Natural killer cell (primary cell): ENCODE results near the gene PIP4K2B. TPM values are rescaled to one million over a fixed set of nuclear protein-coding genes. Genes with fewer than 3 reads are reported as not detected.

ENCODE experiments used
- ATAC-seq, 3 donors: fragments of 150-1000 bp in 2 of 3; fragments of 200-7000 bp in 1 of 3; cut with Tn5 transposase; 1 replicate in 1 of 3; 2 replicates in 2 of 3; pipeline ENCODE4 v1.10.0; 2021; ENCODE audit warnings: mild to moderate bottlenecking in 2 of 3, moderate library complexity in 2 of 3
- DNase-seq, 2 donors: peaks; one replicate each; pipeline versions ENCODE4 v3.0.0 to v3.0.0-alpha.2; 2013 to 2021; ENCODE audit warnings: mixed read lengths in 1 of 2
- H3K27ac ChIP-seq: one replicate; pipeline ENCODE4 v1.5.1; 2013; ENCODE audit warnings: mild to moderate bottlenecking, low read length
- H3K27me3 ChIP-seq: one replicate; pipeline ENCODE4 v1.6.1; 2013; ENCODE audit warnings: low read length; ENCODE audit not compliant: control insufficient read depth, insufficient read depth
- H3K36me3 ChIP-seq: one replicate; pipeline ENCODE4 v1.6.1; 2013; ENCODE audit warnings: low read length; ENCODE audit not compliant: control insufficient read depth, insufficient read depth
- H3K4me1 ChIP-seq: one replicate; pipeline ENCODE4 v1.6.1; 2013; ENCODE audit warnings: low read length; ENCODE audit not compliant: control insufficient read depth, insufficient read depth
- H3K4me3 ChIP-seq: one replicate; pipeline ENCODE4 v1.5.1; 2013; ENCODE audit warnings: low read length
- H3K9me3 ChIP-seq: one replicate; pipeline ENCODE4 v1.6.1; 2013; ENCODE audit warnings: low read length; ENCODE audit not compliant: control insufficient read depth, insufficient read depth
- H3K27ac Mint-ChIP-seq, 2 donors: one replicate each; pipeline ENCODE4 v1.8.0; 2022; ENCODE audit warnings: mild to moderate bottlenecking in 2 of 2, mixed read lengths in 2 of 2, moderate library complexity in 1 of 2
- H3K27me3 Mint-ChIP-seq, 2 donors: one replicate each; pipeline ENCODE4 v1.8.0; 2022; ENCODE audit warnings: low read depth in 2 of 2, mixed read lengths in 2 of 2
- H3K36me3 Mint-ChIP-seq: one replicate; pipeline ENCODE4 v1.8.0; 2022; ENCODE audit warnings: mixed read lengths
- H3K4me1 Mint-ChIP-seq, 2 donors: one replicate each; pipeline ENCODE4 v1.8.0; 2022; ENCODE audit warnings: mixed read lengths in 2 of 2
- H3K4me3 Mint-ChIP-seq: one replicate; pipeline ENCODE4 v1.8.0; 2022; ENCODE audit warnings: mild to moderate bottlenecking, moderate library complexity, mixed read lengths
- H3K9me3 Mint-ChIP-seq, 2 donors: one replicate each; pipeline ENCODE4 v1.8.0; 2022; ENCODE audit warnings: mixed read lengths in 2 of 2
- CTCF ChIP-seq: fragments of 200-600 bp; IDR thresholded peaks from one replicate; pipeline ENCODE4 v1.8.0; 2022; ENCODE audit warnings: antibody characterized with exemption
- WGBS: methylation state at CpG from one replicate; pipeline ENCODE4 v1.1.7; 2013; ENCODE audit warnings: missing lambda C conversion rate; ENCODE audit not compliant: insufficient coverage; 5-methylcytosine and 5-hydroxymethylcytosine counted together
- intact Hi-C: fragments of 100-400 bp; cut with micrococcal nuclease; formaldehyde crosslinking; loops from one replicate; pipeline ENCODE4 v1.14.2; 2022
- total RNA-seq, 4 donors: library from RNA; stranded (reverse); fragments of 120-200 nt in 1 of 4; gene quantifications; one replicate each; pipeline versions ENCODE4 v1.2.3 to v1.2.4, GENCODE V29; 2013 to 2022

Gene PIP4K2B
- total RNA-seq, 3 donors from 2014 or later (not counting 1 experiment from before 2014, with no cell fraction given), result 26.8 to 36.8 (median 36.3) TPM

- Mint-ChIP-seq H3K4me1 (peaks cover 27 to 32% of the 10 kb centered on the region in 2 donors), H3K36me3 (no peaks in the 10 kb centered on the region), H3K27me3 (no peaks in the 10 kb centered on the region), H3K4me3 (peak overlapping the region; percentile 94), H3K27ac (peak overlapping the region; percentile 97 to 100), H3K9me3 (no peaks in the 10 kb centered on the region)
- no peaks in the 10 kb centered on the region for H3K9me3 ChIP-seq
- intact Hi-C loops, result loop anchor here (1.0 to 2.0 kb wide), 4 partner anchors 27 to 327 kb away; partner anchors contain the start of genes PSMB3 and RPL23
- H3K27ac ChIP-seq, result peak overlapping the region; percentile 89
- 93% methylated on average over 17 of the region's 17 CpGs for WGBS
- no peak for ATAC-seq
- peaks cover 3% of the 10 kb centered on the region for H3K36me3 ChIP-seq
- no peaks in the 10 kb centered on the region for H3K27me3 ChIP-seq
- no peak for TF ChIP-seq CTCF
- H3K4me1 ChIP-seq, result peaks cover 18% of the 10 kb centered on the region
- DNase-seq, result no peak
- peak overlapping the region; percentile 80 for H3K4me3 ChIP-seq
Measured at GRCh38 chr17:38825762-38826247, 26.4 kb upstream of the PIP4K2B start.

- Mint-ChIP-seq H3K4me3 (peak within 1 kb of the TSS; percentile 94), H3K4me1 (peaks cover 27 to 39% of the 10 kb centered on the region in 2 donors), H3K27ac (peak within 1 kb of the TSS; percentile 97 to 100), H3K27me3 (no peaks in the 10 kb centered on the region), H3K9me3 (no peaks in the 10 kb centered on the region), H3K36me3 (no peaks in the 10 kb centered on the region)
- H3K4me3 ChIP-seq, result peak within 1 kb of the TSS; percentile 80
- H3K4me1 ChIP-seq, result peaks cover 18% of the 10 kb centered on the region
- no peaks in the 10 kb centered on the region for H3K27me3 ChIP-seq
- ATAC-seq (peak; percentile 85 to 90 (median 85)), DNase-seq (peak; percentile 98 to 100)
- H3K27ac ChIP-seq, result peak within 1 kb of the TSS; percentile 89
- H3K9me3 ChIP-seq, result no peaks in the 10 kb centered on the region
- no peak for TF ChIP-seq CTCF
- 1% methylated on average over 55 of the region's 55 CpGs for WGBS
- intact Hi-C loops, result loop anchor here (1.0 to 2.0 kb wide), 4 partner anchors 28 to 328 kb away; partner anchors contain the start of genes PSMB3 and RPL23
- peaks cover 10% of the 10 kb centered on the region for H3K36me3 ChIP-seq
Measured at GRCh38 chr17:38824899-38825761, 25.8 kb upstream of the PIP4K2B start, which contains the start of gene CWC25. CWC25 (minus strand) TSS chr17:38825321; CDS start chr17:38825183, 138 bp downstream.

GRCh38 chr17:38815576-38816193, 16.3 kb upstream of the PIP4K2B start:
- H3K4me3 Mint-ChIP-seq, result no peak overlapping the region
- H3K4me1 ChIP-seq, result no peaks in the 10 kb centered on the region
- H3K27me3 Mint-ChIP-seq, result no peaks in the 10 kb centered on the region
- H3K27ac ChIP-seq, result no peak overlapping the region
- peaks cover 37% of the 10 kb centered on the region for H3K36me3 ChIP-seq
- H3K9me3 ChIP-seq, result no peaks in the 10 kb centered on the region
- H3K9me3 Mint-ChIP-seq, result no peaks in the 10 kb centered on the region
- WGBS, result 70% methylated on average over 7 of the region's 8 CpGs
- H3K27ac Mint-ChIP-seq, result peak overlapping the region in 1 of 2 donors; percentile 53
- no peak for TF ChIP-seq CTCF
- H3K4me3 ChIP-seq, result no peak overlapping the region
- H3K4me1 Mint-ChIP-seq, result peaks cover 6 to 11% of the 10 kb centered on the region in 2 donors
- intact Hi-C loops, result no loop called here
- DNase-seq (peak in 1 of 2 donors; percentile 54), ATAC-seq (peak; percentile 39 to 79 (median 68))
- H3K27me3 ChIP-seq, result no peaks in the 10 kb centered on the region
- H3K36me3 Mint-ChIP-seq, result no peaks in the 10 kb centered on the region
